DOHH2 (cell line): ENCODE measurements around the gene CTSE.

ENCODE experiments used
- H3F3A ChIP-seq: fragments of 200-600 bp; sonication (generic), shearing (Covaris generic); 2 replicates; pipeline ENCODE4 v1.6.0; 2016; ENCODE audit warnings: antibody characterized with exemption, mild to moderate bottlenecking; ENCODE audit not compliant: control insufficient read depth, insufficient read depth
- H3K27ac ChIP-seq: fragments of 200-600 bp; sonication (generic); 2 replicates; pipeline ENCODE4 v1.5.1; 2014; ENCODE audit warnings: low read depth, mild to moderate bottlenecking, low read length, moderate library complexity
- H3K27me3 ChIP-seq: fragments of 200-600 bp; sonication (generic); 2 replicates; pipeline ENCODE4 v1.6.1; 2014; ENCODE audit warnings: mild to moderate bottlenecking, low read length, mixed read lengths; ENCODE audit not compliant: control insufficient read depth
- H3K36me3 ChIP-seq: fragments of 200-600 bp; sonication (generic); 2 replicates; pipeline ENCODE4 v1.6.1; 2014; ENCODE audit warnings: mild to moderate bottlenecking, low read length, moderate library complexity, mixed read lengths; ENCODE audit not compliant: control insufficient read depth
- H3K4me1 ChIP-seq: fragments of 200-600 bp; sonication (generic); 2 replicates; pipeline ENCODE4 v1.6.1; 2014; ENCODE audit warnings: mild to moderate bottlenecking, low read length, mixed read lengths; ENCODE audit not compliant: control insufficient read depth
- H3K4me2 ChIP-seq: fragments of 200-600 bp; sonication (generic); 2 replicates; pipeline ENCODE4 v1.6.0; 2014; ENCODE audit warnings: mild to moderate bottlenecking, low read length, moderate library complexity
- H3K4me3 ChIP-seq: fragments of 200-600 bp; sonication (generic); 2 replicates; pipeline ENCODE4 v1.5.1; 2014; ENCODE audit warnings: mild to moderate bottlenecking, low read length, mixed read lengths
- H3K79me2 ChIP-seq: fragments of 200-600 bp; sonication (generic); 2 replicates; pipeline ENCODE4 v1.6.1; 2014; ENCODE audit warnings: mild to moderate bottlenecking, low read length, mixed read lengths; ENCODE audit not compliant: control insufficient read depth
- H3K9me2 ChIP-seq: fragments of 200-600 bp; sonication (generic); replicated peaks from 2 replicates; pipeline ENCODE4 v1.6.1; 2014; ENCODE audit warnings: mild to moderate bottlenecking, low read length, mixed read lengths; ENCODE audit not compliant: control insufficient read depth
- H3K9me3 ChIP-seq: fragments of 200-600 bp; sonication (generic); 2 replicates; pipeline ENCODE4 v1.6.1; 2014; ENCODE audit warnings: antibody characterized with exemption, low read length, mixed read lengths; ENCODE audit not compliant: control insufficient read depth, insufficient read depth
- H4K20me1 ChIP-seq: fragments of 200-600 bp; sonication (generic); 2 replicates; pipeline ENCODE4 v1.6.0; 2014; ENCODE audit warnings: low read depth, mild to moderate bottlenecking, antibody characterized with exemption, low read length, moderate library complexity; ENCODE audit not compliant: control insufficient read depth, insufficient read depth
- CTCF ChIP-seq: fragments of 200-600 bp; sonication (generic); IDR thresholded peaks from one replicate; pipeline ENCODE4 v1.5.1; 2014; ENCODE audit warnings: antibody characterized with exemption, mild to moderate bottlenecking, low read depth, low read length; ENCODE audit not compliant: poor library complexity, severe bottlenecking
- EZH2phosphoT487 ChIP-seq: fragments of 200-600 bp; sonication (generic); IDR thresholded peaks from 2 replicates; pipeline ENCODE4 v1.6.1; 2017; ENCODE audit warnings: borderline replicate concordance, mild to moderate bottlenecking, antibody characterized with exemption, low read length, moderate library complexity, mixed read lengths

CTSE gene

DNA sequence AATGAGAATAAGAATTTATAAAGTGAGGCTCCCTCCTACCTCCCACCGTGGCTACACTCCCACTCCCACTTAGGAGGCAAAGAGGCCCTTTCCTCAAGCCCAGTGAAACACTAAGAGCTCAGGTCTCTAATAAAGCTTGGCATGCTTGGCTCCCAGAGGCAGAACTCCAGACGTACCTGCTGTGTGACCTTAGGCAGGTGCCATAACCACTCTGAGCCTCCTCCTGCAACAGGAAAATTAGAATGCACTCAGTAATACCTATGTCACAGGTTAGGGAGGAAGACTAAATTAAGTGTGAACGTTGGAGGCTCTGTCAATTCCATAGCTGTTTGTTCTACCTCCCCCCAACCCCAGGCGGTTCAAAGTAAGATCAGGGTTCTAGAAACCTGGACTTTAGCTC is 63.9 kb downstream of the CTSE start:
- Histone ChIP-seq H4K20me1 (no peaks in the 10 kb centered on the region), H3K79me2 (no peaks in the 10 kb centered on the region), H3K4me2 (no peak overlapping the region), H3K27ac (no peak overlapping the region), H3K9me3 (no peaks in the 10 kb centered on the region), H3K36me3 (no peaks in the 10 kb centered on the region), H3F3A (no peaks in the 10 kb centered on the region), H3K4me3 (no peak overlapping the region), H3K4me1 (no peaks in the 10 kb centered on the region), H3K27me3 (peaks cover 26% of the 10 kb centered on the region), H3K9me2 (no peaks in the 10 kb centered on the region)
- TF ChIP-seq EZH2phosphoT487, result no peak
- no peak for TF ChIP-seq CTCF
